HepG2 (cell line): ENCODE data around the gene TPPP2.

Experiments used
- CENPT ChIP-seq: sonication (generic); formaldehyde crosslinking; IDR thresholded peaks from 2 replicates; pipeline ENCODE4 v1.8.0; 2022; ENCODE audit warnings: low read depth, mild to moderate bottlenecking, moderate library complexity, missing genetic modification reagents
- JDP2 ChIP-seq: sonication (generic); formaldehyde crosslinking; IDR thresholded peaks from 2 replicates; pipeline ENCODE4 v1.8.1; 2022; ENCODE audit warnings: missing genetic modification reagents, borderline replicate concordance
- ZNF335 ChIP-seq: sonication (generic); formaldehyde crosslinking; IDR thresholded peaks from 2 replicates; pipeline ENCODE4 v1.4.0; 2020; ENCODE audit warnings: missing genetic modification reagents

GRCh38 chr14:21018781-21019180 is 11.2 kb upstream of the TPPP2 start:
- no peak for TF ChIP-seq JDP2
- no peak for TF ChIP-seq CENPT (CRISPR knock-in tag)
- no peak for TF ChIP-seq ZNF335 (CRISPR knock-in tag)
